Natural killer cell treated with Interleukin-12 subunit alpha and Interleukin-12 subunit beta and Interleukin-15 and Interleukin-18, amount 100 ng/mL, for 72 hours (primary cell): ENCODE results near the gene STAT4. TPM values are rescaled to one million over a fixed set of nuclear protein-coding genes. Genes with fewer than 3 reads are reported as not detected.
A peak's percentile ranks its signal among the peaks of the same experiment; 100 is the strongest.

Experiments
- ATAC-seq, 2 donors: fragments of 150-1000 bp; cut with Tn5 transposase in 1 of 2; sonication (Bioruptor Pico), chemical (Tn5 transposase) in 1 of 2; 2 replicates each; pipeline ENCODE4 v1.10.0; 2021
- DNase-seq: peaks from one replicate; pipeline ENCODE4 v3.0.0; 2022; ENCODE audit warnings: low spot score
- H3K27ac Mint-ChIP-seq, 2 donors: 1 replicate in 1 of 2; 2 replicates in 1 of 2; pipeline ENCODE4 v1.8.0; 2022; ENCODE audit warnings: mixed read lengths in 2 of 2, mild to moderate bottlenecking in 1 of 2, moderate library complexity in 1 of 2
- H3K27me3 Mint-ChIP-seq, 2 donors: 1 replicate in 1 of 2; 2 replicates in 1 of 2; pipeline ENCODE4 v1.8.0; 2022; ENCODE audit warnings: mixed read lengths in 2 of 2
- H3K36me3 Mint-ChIP-seq: one replicate; pipeline ENCODE4 v1.8.0; 2022; ENCODE audit warnings: mixed read lengths
- H3K4me1 Mint-ChIP-seq, 2 donors: 1 replicate in 1 of 2; 2 replicates in 1 of 2; pipeline ENCODE4 v1.8.0; 2022; ENCODE audit warnings: low read depth in 2 of 2, mixed read lengths in 2 of 2, mild to moderate bottlenecking in 1 of 2
- H3K4me3 Mint-ChIP-seq: one replicate; pipeline ENCODE4 v1.8.0; 2022; ENCODE audit warnings: mixed read lengths
- H3K9me3 Mint-ChIP-seq: 2 replicates; pipeline ENCODE4 v1.8.0; 2022; ENCODE audit warnings: mixed read lengths
- total RNA-seq, 2 donors: library from RNA; stranded (reverse); gene quantifications; one replicate each; pipeline ENCODE4 v1.2.3, GENCODE V29; 2022

Gene STAT4
- total RNA-seq, 2 donors from 2014 or later: 133 to 241 TPM

GRCh38 chr2:191078165-191078867 is 72.5 kb downstream of the STAT4 start:
- Mint-ChIP-seq H3K36me3 (peaks cover 22% of the 10 kb centered on the region), H3K27ac (peak overlapping the region; percentile 58 to 70), H3K4me1 (peaks cover 28 to 46% of the 10 kb centered on the region in 2 donors), H3K4me3 (peak overlapping the region; percentile 60), H3K27me3 (no peaks in the 10 kb centered on the region), H3K9me3 (peaks cover 3% of the 10 kb centered on the region)
- no peak for DNase-seq
- no peak for ATAC-seq

GRCh38 chr2:191070276-191070675 is 80.5 kb downstream of the STAT4 start:
- H3K4me3 Mint-ChIP-seq: peak overlapping the region; percentile 70
- H3K36me3 Mint-ChIP-seq: peaks cover 29% of the 10 kb centered on the region
- DNase-seq (no peak), ATAC-seq (peak in 1 of 2 donors; percentile 20)
- peak overlapping the region; percentile 75 to 97 for H3K27ac Mint-ChIP-seq
- no peaks in the 10 kb centered on the region for H3K9me3 Mint-ChIP-seq
- H3K27me3 Mint-ChIP-seq: no peaks in the 10 kb centered on the region
- peaks cover 45 to 47% of the 10 kb centered on the region in 2 donors for H3K4me1 Mint-ChIP-seq

- no peaks in the 10 kb centered on the region for H3K27me3 Mint-ChIP-seq
- ATAC-seq (no peak), DNase-seq (no peak)
- no peaks in the 10 kb centered on the region for H3K9me3 Mint-ChIP-seq
- H3K27ac Mint-ChIP-seq: peak overlapping the region; percentile 75 to 97
- peak overlapping the region; percentile 0 for H3K4me3 Mint-ChIP-seq
- peaks cover 28% of the 10 kb centered on the region for H3K36me3 Mint-ChIP-seq
- H3K4me1 Mint-ChIP-seq: peaks cover 47 to 48% of the 10 kb centered on the region in 2 donors
Measured at GRCh38 chr2:191069606-191070005, 81.2 kb downstream of the STAT4 start.

- DNase-seq: no peak
- ATAC-seq: no peak
- H3K9me3 Mint-ChIP-seq: no peaks in the 10 kb centered on the region
- H3K27ac Mint-ChIP-seq: peak overlapping the region; percentile 77 to 95
- H3K4me1 Mint-ChIP-seq: peaks cover 64 to 71% of the 10 kb centered on the region in 2 donors
- peak overlapping the region; percentile 77 for H3K4me3 Mint-ChIP-seq
- peaks cover 42% of the 10 kb centered on the region for H3K36me3 Mint-ChIP-seq
- H3K27me3 Mint-ChIP-seq: no peaks in the 10 kb centered on the region
Measured at GRCh38 chr2:191066919-191067233, 83.9 kb downstream of the STAT4 start.

- peak in 1 of 2 donors; percentile 59 for ATAC-seq
- no peaks in the 10 kb centered on the region for H3K27me3 Mint-ChIP-seq
- H3K36me3 Mint-ChIP-seq: peaks cover 43% of the 10 kb centered on the region
- peak overlapping the region; percentile 77 for H3K4me3 Mint-ChIP-seq
- peak overlapping the region; percentile 77 to 95 for H3K27ac Mint-ChIP-seq
- peaks cover 65 to 72% of the 10 kb centered on the region in 2 donors for H3K4me1 Mint-ChIP-seq
- no peaks in the 10 kb centered on the region for H3K9me3 Mint-ChIP-seq
- DNase-seq: no peak
Measured at GRCh38 chr2:191066197-191066918, 84.4 kb downstream of the STAT4 start.

GRCh38 chr2:191065785-191066184 is 85.0 kb downstream of the STAT4 start:
- no peaks in the 10 kb centered on the region for H3K27me3 Mint-ChIP-seq
- DNase-seq (no peak), ATAC-seq (no peak)
- no peaks in the 10 kb centered on the region for H3K9me3 Mint-ChIP-seq
- H3K27ac Mint-ChIP-seq: peak overlapping the region; percentile 77 to 95
- H3K36me3 Mint-ChIP-seq: peaks cover 42% of the 10 kb centered on the region
- peaks cover 67 to 73% of the 10 kb centered on the region in 2 donors for H3K4me1 Mint-ChIP-seq
- H3K4me3 Mint-ChIP-seq: peak overlapping the region; percentile 77

- Mint-ChIP-seq H3K4me3 (peak overlapping the region; percentile 86), H3K4me1 (peaks cover 63 to 69% of the 10 kb centered on the region in 2 donors), H3K9me3 (no peaks in the 10 kb centered on the region), H3K27ac (peak overlapping the region; percentile 84 to 95), H3K36me3 (peaks cover 43% of the 10 kb centered on the region), H3K27me3 (no peaks in the 10 kb centered on the region)
- ATAC-seq: peak; percentile 65 to 85
- DNase-seq: peak; percentile 69
Measured at GRCh38 chr2:191064590-191064989, 86.2 kb downstream of the STAT4 start.

- Mint-ChIP-seq H3K9me3 (no peaks in the 10 kb centered on the region), H3K36me3 (peaks cover 46% of the 10 kb centered on the region), H3K27ac (peak overlapping the region; percentile 84 to 95), H3K4me3 (peak overlapping the region; percentile 63), H3K27me3 (no peaks in the 10 kb centered on the region), H3K4me1 (peaks cover 63 to 70% of the 10 kb centered on the region in 2 donors)
- ATAC-seq (no peak), DNase-seq (no peak)
Measured at GRCh38 chr2:191063584-191063983, 87.2 kb downstream of the STAT4 start.

GRCh38 chr2:191061381-191061980 is 89.3 kb downstream of the STAT4 start:
- Mint-ChIP-seq H3K36me3 (peaks cover 42% of the 10 kb centered on the region), H3K4me3 (peak overlapping the region; percentile 84), H3K9me3 (no peaks in the 10 kb centered on the region), H3K4me1 (peaks cover 55 to 66% of the 10 kb centered on the region in 2 donors), H3K27ac (peak overlapping the region; percentile 84 to 95), H3K27me3 (no peaks in the 10 kb centered on the region)
- ATAC-seq: peak; percentile 36 to 55
- no peak for DNase-seq

GRCh38 chr2:191059308-191059707 is 91.5 kb downstream of the STAT4 start:
- H3K9me3 Mint-ChIP-seq: no peaks in the 10 kb centered on the region
- ATAC-seq: peak; percentile 61 to 86

GRCh38 chr2:191056228-191056627 is 94.6 kb downstream of the STAT4 start:
- H3K4me1 Mint-ChIP-seq: peaks cover 32 to 44% of the 10 kb centered on the region in 2 donors
- H3K27me3 Mint-ChIP-seq: no peaks in the 10 kb centered on the region
- peak overlapping the region; percentile 87 for H3K4me3 Mint-ChIP-seq
- H3K36me3 Mint-ChIP-seq: peaks cover 26% of the 10 kb centered on the region
- peak overlapping the region; percentile 82 to 89 for H3K27ac Mint-ChIP-seq
- ATAC-seq (peak; percentile 75 to 85), DNase-seq (no peak)
- no peaks in the 10 kb centered on the region for H3K9me3 Mint-ChIP-seq

More at GRCh38 chr2:191059308-191059707, 91.5 kb downstream of the STAT4 start:
- H3K36me3 Mint-ChIP-seq: peaks cover 37% of the 10 kb centered on the region
- H3K4me1 Mint-ChIP-seq: peaks cover 56 to 72% of the 10 kb centered on the region in 2 donors
- H3K27ac Mint-ChIP-seq: peak overlapping the region; percentile 34 to 70
- peak overlapping the region; percentile 55 for H3K4me3 Mint-ChIP-seq
- DNase-seq: no peak
- H3K27me3 Mint-ChIP-seq: no peaks in the 10 kb centered on the region

- Mint-ChIP-seq H3K4me1 (peaks cover 16 to 37% of the 10 kb centered on the region in 2 donors), H3K4me3 (peak overlapping the region; percentile 41), H3K9me3 (no peaks in the 10 kb centered on the region), H3K27ac (no peak overlapping the region), H3K36me3 (peaks cover 11% of the 10 kb centered on the region), H3K27me3 (no peaks in the 10 kb centered on the region)
- no peak for DNase-seq
- no peak for ATAC-seq
Measured at GRCh38 chr2:191053256-191053655, 97.5 kb downstream of the STAT4 start.

- peak; percentile 45 to 48 for ATAC-seq
- H3K4me1 Mint-ChIP-seq: peaks cover 20 to 40% of the 10 kb centered on the region in 2 donors
- no peak overlapping the region for H3K27ac Mint-ChIP-seq
- H3K9me3 Mint-ChIP-seq: no peaks in the 10 kb centered on the region
- no peak overlapping the region for H3K4me3 Mint-ChIP-seq
- no peak for DNase-seq
- peaks cover 9% of the 10 kb centered on the region for H3K36me3 Mint-ChIP-seq
- H3K27me3 Mint-ChIP-seq: no peaks in the 10 kb centered on the region
Measured at GRCh38 chr2:191051825-191052778, 98.7 kb downstream of the STAT4 start.
